Suppressor macrophage treated with lipopolysaccharide for 1 hour (primary cell): ENCODE data around the gene DDX56.
A peak's percentile ranks its signal among the peaks of the same experiment; 100 is the strongest.
"Not testable (repeated sequence)": the region's sequence is repeated elsewhere in the genome, so short reads cannot be mapped to it uniquely, and the experiment has no call there.

Experiments used
- DNase-seq, 3 donors: peaks; one replicate each; pipeline ENCODE4 v3.0.0-alpha.2; 2020 to 2022

The DDX56 gene

GRCh38 chr7:44561962-44562621 lies 11.6 kb downstream of the DDX56 start:
- DNase-seq = peak in 1 of 3 donors; percentile 11

GRCh38 chr7:44561481-44561880 lies 12.2 kb downstream of the DDX56 start:
- no peak for DNase-seq

GRCh38 chr7:44559485-44559884 lies 14.2 kb downstream of the DDX56 start:
- no peak for DNase-seq

GRCh38 chr7:44557485-44557884 lies 16.2 kb downstream of the DDX56 start:
- no peak for DNase-seq

GRCh38 chr7:44555350-44555749 lies 18.4 kb downstream of the DDX56 start:
- DNase-seq = no peak

- DNase-seq = not testable (repeated sequence)
Observed at GRCh38 chr7:44552473-44553005, 21.2 kb downstream of the DDX56 start.

GRCh38 chr7:44549457-44549856 lies 24.3 kb downstream of the DDX56 start:
- no peak for DNase-seq

- no peak for DNase-seq
Observed at GRCh38 chr7:44548893-44549292, 24.8 kb downstream of the DDX56 start.

GRCh38 chr7:44547536-44548231 lies 26.0 kb downstream of the DDX56 start:
- DNase-seq = no peak

- DNase-seq = no peak
Observed at GRCh38 chr7:44541876-44542610, 31.7 kb downstream of the DDX56 start.

- no peak for DNase-seq
Observed at GRCh38 chr7:44541028-44541869, 32.5 kb downstream of the DDX56 start, which contains the start of gene NPC1L1. Gene NPC1L1, minus strand, starts transcription at chr7:44541330. Its CDS starts 71 bp downstream, at chr7:44541259.

- no peak for DNase-seq
Observed at GRCh38 chr7:44540592-44541027, 33.1 kb downstream of the DDX56 start.

- DNase-seq = no peak
Observed at GRCh38 chr7:44539669-44540506, 33.8 kb downstream of the DDX56 start.

GRCh38 chr7:44538798-44539668 lies 34.7 kb downstream of the DDX56 start:
- no peak for DNase-seq

GRCh38 chr7:44538093-44538797 lies 35.5 kb downstream of the DDX56 start:
- no peak for DNase-seq

GRCh38 chr7:44537442-44537841 lies 36.3 kb downstream of the DDX56 start:
- no peak for DNase-seq

- DNase-seq = no peak
Observed at GRCh38 chr7:44536090-44536489, 37.6 kb downstream of the DDX56 start.

- DNase-seq = no peak
Observed at GRCh38 chr7:44535348-44536064, 38.2 kb downstream of the DDX56 start.

- DNase-seq = peak; percentile 58 to 77 (median 63)
Observed at GRCh38 chr7:44534501-44534900, 39.2 kb downstream of the DDX56 start.
